AG09319 (cell line): Measurements from ENCODE around the gene CFAP157.

Experiments
- DNase-seq: peaks from one replicate; pipeline ENCODE4 v3.0.0-alpha.2; 2010; ENCODE audit warnings: low read depth; ENCODE audit errors: extremely low read depth
- CTCF ChIP-seq: IDR thresholded peaks from 2 replicates; pipeline ENCODE4 v1.5.1; 2011; ENCODE audit warnings: low read depth, mild to moderate bottlenecking, inconsistent platforms, low read length, moderate library complexity

The CFAP157 gene

GRCh38 chr9:127667127-127667844, 39.5 kb upstream of the CFAP157 start:
- DNase-seq: no peak
- TF ChIP-seq CTCF: no peak

GRCh38 chr9:127667906-127668305, 38.9 kb upstream of the CFAP157 start:
- no peak for TF ChIP-seq CTCF
- DNase-seq: no peak

GRCh38 chr9:127673234-127673633, 33.6 kb upstream of the CFAP157 start:
- no peak for TF ChIP-seq CTCF
- DNase-seq: no peak

GRCh38 chr9:127676638-127677037, 30.1 kb upstream of the CFAP157 start:
- no peak for DNase-seq
- no peak for TF ChIP-seq CTCF

- no peak for TF ChIP-seq CTCF
- no peak for DNase-seq
Measured at GRCh38 chr9:127679506-127679905, 27.3 kb upstream of the CFAP157 start.

- TF ChIP-seq CTCF: no peak
- DNase-seq: no peak
Measured at GRCh38 chr9:127680226-127680625, 26.6 kb upstream of the CFAP157 start.

- no peak for TF ChIP-seq CTCF
- no peak for DNase-seq
Measured at GRCh38 chr9:127680846-127681245, 25.9 kb upstream of the CFAP157 start.
